IPS-15b (cell line): ENCODE measurements around the gene ARL10.

ENCODE experiments used
- H3K27me3 ChIP-seq: one replicate; pipeline ENCODE4 v1.6.1; 2013; ENCODE audit warnings: low read length; ENCODE audit not compliant: control insufficient read depth, insufficient read depth
- H3K36me3 ChIP-seq: one replicate; pipeline ENCODE4 v1.6.1; 2013; ENCODE audit warnings: low read length; ENCODE audit not compliant: control insufficient read depth, insufficient read depth
- H3K4me1 ChIP-seq: one replicate; pipeline ENCODE4 v1.6.1; 2013; ENCODE audit warnings: mild to moderate bottlenecking, low read length; ENCODE audit not compliant: control insufficient read depth, insufficient read depth
- H3K4me3 ChIP-seq: one replicate; pipeline ENCODE4 v1.5.1; 2013; ENCODE audit warnings: low read depth, low read length
- H3K9ac ChIP-seq: one replicate; pipeline ENCODE4 v1.6.1; 2013; ENCODE audit warnings: low read depth, mild to moderate bottlenecking, low read length
- H3K9me3 ChIP-seq: one replicate; pipeline ENCODE4 v1.6.1; 2013; ENCODE audit warnings: mild to moderate bottlenecking, low read length; ENCODE audit not compliant: control insufficient read depth, insufficient read depth

The ARL10 gene

GRCh38 chr5:176368726-176369125 lies 3.4 kb downstream of the ARL10 start:
- no peak overlapping the region for H3K9ac ChIP-seq
- H3K9me3 ChIP-seq, result no peaks in the 10 kb centered on the region
- no peak overlapping the region for H3K4me3 ChIP-seq
- H3K27me3 ChIP-seq, result peaks cover 29% of the 10 kb centered on the region
- no peaks in the 10 kb centered on the region for H3K36me3 ChIP-seq
- H3K4me1 ChIP-seq, result no peaks in the 10 kb centered on the region

GRCh38 chr5:176369934-176370711 lies 4.8 kb downstream of the ARL10 start:
- H3K27me3 ChIP-seq, result peaks cover 16% of the 10 kb centered on the region

GRCh38 chr5:176371621-176372539 lies 6.6 kb downstream of the ARL10 start:
- no peaks in the 10 kb centered on the region for H3K36me3 ChIP-seq

More at GRCh38 chr5:176369934-176370711, 4.8 kb downstream of the ARL10 start:
- Histone ChIP-seq H3K4me3 (no peak overlapping the region), H3K9ac (no peak overlapping the region), H3K9me3 (no peaks in the 10 kb centered on the region), H3K4me1 (no peaks in the 10 kb centered on the region), H3K36me3 (no peaks in the 10 kb centered on the region)

GRCh38 chr5:176373100-176373818 lies 8.0 kb downstream of the ARL10 start:
- H3K4me1 ChIP-seq, result no peaks in the 10 kb centered on the region
- H3K36me3 ChIP-seq, result no peaks in the 10 kb centered on the region
- no peak overlapping the region for H3K4me3 ChIP-seq
- no peaks in the 10 kb centered on the region for H3K9me3 ChIP-seq
- H3K27me3 ChIP-seq, result peaks cover under 1% of the 10 kb centered on the region
- H3K9ac ChIP-seq, result no peak overlapping the region

More at GRCh38 chr5:176371621-176372539, 6.6 kb downstream of the ARL10 start:
- no peak overlapping the region for H3K9ac ChIP-seq
- no peaks in the 10 kb centered on the region for H3K9me3 ChIP-seq
- H3K4me3 ChIP-seq, result no peak overlapping the region
- H3K4me1 ChIP-seq, result no peaks in the 10 kb centered on the region
- peaks cover 4% of the 10 kb centered on the region for H3K27me3 ChIP-seq

GRCh38 chr5:176379881-176380280 lies 14.6 kb downstream of the ARL10 start:
- no peaks in the 10 kb centered on the region for H3K9me3 ChIP-seq
- H3K9ac ChIP-seq, result no peak overlapping the region
- no peak overlapping the region for H3K4me3 ChIP-seq
- H3K27me3 ChIP-seq, result no peaks in the 10 kb centered on the region
- peaks cover 29% of the 10 kb centered on the region for H3K36me3 ChIP-seq
- H3K4me1 ChIP-seq, result no peaks in the 10 kb centered on the region

GRCh38 chr5:176381423-176381822 lies 16.1 kb downstream of the ARL10 start:
- Histone ChIP-seq H3K27me3 (no peaks in the 10 kb centered on the region), H3K4me3 (no peak overlapping the region), H3K36me3 (peaks cover 41% of the 10 kb centered on the region), H3K9me3 (no peaks in the 10 kb centered on the region), H3K4me1 (no peaks in the 10 kb centered on the region), H3K9ac (no peak overlapping the region)

GRCh38 chr5:176381979-176382378 lies 16.7 kb downstream of the ARL10 start:
- no peaks in the 10 kb centered on the region for H3K4me1 ChIP-seq
- H3K4me3 ChIP-seq, result no peak overlapping the region
- H3K36me3 ChIP-seq, result peaks cover 43% of the 10 kb centered on the region
- H3K9me3 ChIP-seq, result no peaks in the 10 kb centered on the region
- H3K9ac ChIP-seq, result no peak overlapping the region
- H3K27me3 ChIP-seq, result no peaks in the 10 kb centered on the region

- peaks cover 43% of the 10 kb centered on the region for H3K36me3 ChIP-seq
Observed at GRCh38 chr5:176382721-176383120, 17.4 kb downstream of the ARL10 start.

GRCh38 chr5:176383248-176383905 lies 18.1 kb downstream of the ARL10 start:
- Histone ChIP-seq H3K27me3 (no peaks in the 10 kb centered on the region), H3K36me3 (peaks cover 43% of the 10 kb centered on the region), H3K4me3 (no peak overlapping the region), H3K9me3 (no peaks in the 10 kb centered on the region), H3K4me1 (peaks cover 2% of the 10 kb centered on the region), H3K9ac (no peak overlapping the region)

More at GRCh38 chr5:176382721-176383120, 17.4 kb downstream of the ARL10 start:
- no peaks in the 10 kb centered on the region for H3K27me3 ChIP-seq
- no peak overlapping the region for H3K4me3 ChIP-seq
- no peaks in the 10 kb centered on the region for H3K9me3 ChIP-seq
- no peak overlapping the region for H3K9ac ChIP-seq
- H3K4me1 ChIP-seq, result peaks cover 2% of the 10 kb centered on the region

- Histone ChIP-seq H3K9me3 (no peaks in the 10 kb centered on the region), H3K36me3 (peaks cover 43% of the 10 kb centered on the region)
Observed at GRCh38 chr5:176383961-176384360, 18.7 kb downstream of the ARL10 start.

GRCh38 chr5:176384366-176384930 lies 19.2 kb downstream of the ARL10 start:
- H3K9ac ChIP-seq, result no peak overlapping the region
- H3K4me1 ChIP-seq, result peaks cover 2% of the 10 kb centered on the region
- no peaks in the 10 kb centered on the region for H3K27me3 ChIP-seq
- H3K9me3 ChIP-seq, result no peaks in the 10 kb centered on the region
- no peak overlapping the region for H3K4me3 ChIP-seq
- H3K36me3 ChIP-seq, result peaks cover 43% of the 10 kb centered on the region

More at GRCh38 chr5:176383961-176384360, 18.7 kb downstream of the ARL10 start:
- H3K27me3 ChIP-seq, result no peaks in the 10 kb centered on the region
- H3K4me3 ChIP-seq, result no peak overlapping the region
- peaks cover 2% of the 10 kb centered on the region for H3K4me1 ChIP-seq
- no peak overlapping the region for H3K9ac ChIP-seq
